HG03280 (cell line): Measurements from ENCODE around the gene SPEF1.

ENCODE experiments used
- ATAC-seq: cut with Tn5 transposase; IDR thresholded peaks from one replicate; pipeline ENCODE4 v1.9.1; 2021; ENCODE audit warnings: mild to moderate bottlenecking, moderate library complexity; ENCODE audit not compliant: unreplicated experiment

SPEF1 gene

GRCh38 chr20:3767427-3768341 lies 13.6 kb downstream of the SPEF1 start, which contains the start of gene ADISSP:
Gene ADISSP, minus strand, starts transcription at chr20:3767753. Its CDS starts 7,653 bp downstream, at chr20:3760100.
- peak; percentile 94 for ATAC-seq

- ATAC-seq, result no peak
Measured at GRCh38 chr20:3767110-3767426, 14.2 kb downstream of the SPEF1 start.

- no peak for ATAC-seq
Measured at GRCh38 chr20:3766422-3767109, 14.7 kb downstream of the SPEF1 start.

- no peak for ATAC-seq
Measured at GRCh38 chr20:3765171-3765882, 15.9 kb downstream of the SPEF1 start.

GRCh38 chr20:3764659-3765058 lies 16.6 kb downstream of the SPEF1 start:
- no peak for ATAC-seq

GRCh38 chr20:3763671-3764601 lies 17.3 kb downstream of the SPEF1 start:
- no peak for ATAC-seq

- ATAC-seq, result no peak
Measured at GRCh38 chr20:3760655-3761348, 20.4 kb downstream of the SPEF1 start.

GRCh38 chr20:3759884-3760283 lies 21.4 kb downstream of the SPEF1 start:
- ATAC-seq, result no peak

- ATAC-seq, result no peak
Measured at GRCh38 chr20:3759316-3759823, 21.9 kb downstream of the SPEF1 start.

- ATAC-seq, result no peak
Measured at GRCh38 chr20:3758566-3758965, 22.7 kb downstream of the SPEF1 start.

GRCh38 chr20:3757268-3757667 lies 24.0 kb downstream of the SPEF1 start:
- no peak for ATAC-seq

GRCh38 chr20:3755814-3756480 lies 25.3 kb downstream of the SPEF1 start:
- no peak for ATAC-seq

GRCh38 chr20:3755269-3755668 lies 26.0 kb downstream of the SPEF1 start:
- no peak for ATAC-seq

- no peak for ATAC-seq
Measured at GRCh38 chr20:3754276-3754630, 27.0 kb downstream of the SPEF1 start.

GRCh38 chr20:3753501-3754275 lies 27.6 kb downstream of the SPEF1 start:
- no peak for ATAC-seq

- ATAC-seq, result no peak
Measured at GRCh38 chr20:3753098-3753497, 28.1 kb downstream of the SPEF1 start.

GRCh38 chr20:3752386-3752759 lies 28.9 kb downstream of the SPEF1 start:
- ATAC-seq, result no peak

GRCh38 chr20:3751675-3752385 lies 29.4 kb downstream of the SPEF1 start:
- no peak for ATAC-seq
